Measurements from ENCODE around the gene MRRF.
"Not testable (repeated sequence)": the region's sequence is repeated elsewhere in the genome, so short reads cannot be mapped to it uniquely, and the experiment has no call there.

The MRRF gene

DNA sequence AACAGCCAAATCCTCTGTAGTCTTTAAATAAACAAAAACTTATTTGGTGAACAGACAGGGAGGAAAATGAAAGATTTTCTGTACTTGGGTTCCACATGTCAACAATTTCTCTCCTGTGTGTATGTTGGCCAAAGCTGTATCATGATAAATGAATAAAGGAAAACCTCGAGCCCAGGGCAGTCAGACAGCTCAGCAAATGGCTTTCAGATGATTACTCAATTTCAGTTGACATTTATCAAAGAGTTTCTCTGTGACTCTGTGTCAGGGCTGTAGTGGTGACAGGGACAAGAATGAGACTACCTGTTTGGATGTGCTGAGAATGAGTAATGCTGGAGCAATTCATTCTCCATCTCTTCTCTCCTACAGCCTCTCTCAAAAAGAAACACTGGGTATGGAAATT is 60.4 kb downstream of the MRRF start:
- peaks cover 4% of the 10 kb centered on the region for H3K4me1 Mint-ChIP-seq
- no peak overlapping the region for H3K4me3 Mint-ChIP-seq
- H3K9me3 Mint-ChIP-seq, result no peaks in the 10 kb centered on the region
- H3K36me3 Mint-ChIP-seq (ENCODE audit: low read depth), result peaks cover 21% of the 10 kb centered on the region
- no peak for TF ChIP-seq CTCF (IDR thresholded peaks at IDR 0.05)
- no peak overlapping the region for H3K27ac Mint-ChIP-seq
- DNase-seq, result no peak
- no peaks in the 10 kb centered on the region for H3K27me3 Mint-ChIP-seq (ENCODE audit: low read depth, poor library complexity)

GRCh38 chr9:122327175-122327574 is 62.5 kb downstream of the MRRF start:
- Mint-ChIP-seq H3K4me3 (no peak overlapping the region), H3K27me3 (ENCODE audit: low read depth, poor library complexity) (peaks cover 3% of the 10 kb centered on the region), H3K4me1 (peaks cover 15% of the 10 kb centered on the region), H3K27ac (no peak overlapping the region), H3K36me3 (ENCODE audit: low read depth) (peaks cover 21% of the 10 kb centered on the region), H3K9me3 (no peaks in the 10 kb centered on the region)
- no peak for DNase-seq
- no peak for TF ChIP-seq CTCF (IDR thresholded peaks at IDR 0.05)

GRCh38 chr9:122329597-122329996 is 64.9 kb downstream of the MRRF start:
- Mint-ChIP-seq H3K36me3 (ENCODE audit: low read depth) (peaks cover 7% of the 10 kb centered on the region), H3K4me3 (no peak overlapping the region), H3K9me3 (no peaks in the 10 kb centered on the region), H3K27ac (no peak overlapping the region), H3K27me3 (ENCODE audit: low read depth, poor library complexity) (peaks cover 3% of the 10 kb centered on the region), H3K4me1 (peaks cover 15% of the 10 kb centered on the region)
- DNase-seq, result no peak
- TF ChIP-seq CTCF (IDR thresholded peaks at IDR 0.05), result no peak

DNA sequence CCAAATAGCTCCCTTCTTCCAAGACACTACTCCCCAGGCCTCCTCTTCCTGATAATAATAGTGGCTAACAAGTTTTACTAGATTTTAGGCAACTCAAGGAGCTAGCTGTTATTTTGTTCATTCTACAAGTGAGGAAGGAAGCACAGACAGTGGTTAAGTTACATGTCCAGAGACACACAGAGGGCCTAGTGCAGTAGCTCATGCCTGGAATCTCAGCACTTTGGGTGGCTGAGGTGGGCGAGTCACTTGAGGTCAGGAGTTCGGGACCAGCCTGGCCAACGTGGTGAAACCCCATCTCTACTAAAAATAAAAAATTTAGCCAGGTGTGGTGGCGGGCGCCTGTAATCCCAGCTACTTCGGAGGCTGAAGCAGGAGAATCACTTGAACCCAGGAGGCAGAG is 65.8 kb downstream of the MRRF start:
- Mint-ChIP-seq H3K4me1 (peaks cover 15% of the 10 kb centered on the region), H3K27ac (peak overlapping the region; percentile 20)
- not testable (repeated sequence) for DNase-seq; H3K9me3 Mint-ChIP-seq; H3K36me3 Mint-ChIP-seq (ENCODE audit: low read depth); H3K27me3 Mint-ChIP-seq (ENCODE audit: low read depth, poor library complexity); H3K4me3 Mint-ChIP-seq

GRCh38 chr9:122331523-122331927 is 66.8 kb downstream of the MRRF start:
- no peak for TF ChIP-seq CTCF (IDR thresholded peaks at IDR 0.05)
- H3K27ac Mint-ChIP-seq, result peak overlapping the region; percentile 57
- peaks cover 15% of the 10 kb centered on the region for H3K4me1 Mint-ChIP-seq
- no peak overlapping the region for H3K4me3 Mint-ChIP-seq
- peaks cover 12% of the 10 kb centered on the region for H3K27me3 Mint-ChIP-seq (ENCODE audit: low read depth, poor library complexity)
- H3K36me3 Mint-ChIP-seq (ENCODE audit: low read depth), result no peaks in the 10 kb centered on the region
- DNase-seq, result no peak
- no peaks in the 10 kb centered on the region for H3K9me3 Mint-ChIP-seq

- no peak for DNase-seq
- no peak for TF ChIP-seq CTCF (IDR thresholded peaks at IDR 0.05)
- peaks cover 15% of the 10 kb centered on the region for H3K4me1 Mint-ChIP-seq
- no peaks in the 10 kb centered on the region for H3K36me3 Mint-ChIP-seq (ENCODE audit: low read depth)
- H3K4me3 Mint-ChIP-seq, result no peak overlapping the region
- no peak overlapping the region for H3K27ac Mint-ChIP-seq
- peaks cover 13% of the 10 kb centered on the region for H3K27me3 Mint-ChIP-seq (ENCODE audit: low read depth, poor library complexity)
- H3K9me3 Mint-ChIP-seq, result no peaks in the 10 kb centered on the region
These were observed 67.4 kb downstream of the MRRF start for GRCh38 chr9:122332083-122332482.

Measured in nephron progenitor cell (in vitro differentiated cells).